Measurements from ENCODE around the gene RFX4. TPM values are rescaled to one million over a fixed set of nuclear protein-coding genes. Genes with fewer than 3 reads are reported as not detected.

The RFX4 gene
- total and polyA plus RNA-seq, 4 experiments from 2014 or later = not detected

DNA sequence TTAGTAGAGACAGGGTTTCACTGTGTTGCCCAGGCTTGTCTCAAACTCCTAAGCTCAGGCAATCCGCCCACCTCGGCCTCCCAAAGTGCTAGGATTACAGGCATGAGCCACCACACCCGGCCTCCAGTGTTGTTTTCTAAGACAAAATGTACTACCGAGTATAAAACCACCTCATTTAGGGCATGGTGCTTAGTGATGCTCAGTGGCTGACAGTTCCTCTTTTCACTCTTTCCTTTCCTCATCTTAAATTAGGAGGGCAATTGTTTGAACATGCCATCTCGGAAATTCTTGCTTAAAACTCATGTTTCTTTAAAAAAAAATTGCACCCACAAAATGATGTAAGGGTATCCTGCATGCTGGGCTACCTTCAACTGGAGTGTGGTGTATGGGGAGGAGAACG lies 89.0 kb downstream of the RFX4 start:
- Histone ChIP-seq H3K36me3 (ENCODE audit: insufficient read depth, low read length) (no peaks in the 10 kb centered on the region), H3K4me3 (ENCODE audit: low read length in 2 of 2) (no peak overlapping the region), H3K27ac (ENCODE audit: low read depth, low read length) (no peak overlapping the region), H3K27me3 (ENCODE audit: insufficient read depth, low read length) (peaks cover 4% of the 10 kb centered on the region), H3K9me3 (ENCODE audit: control insufficient read depth in 1 of 2, low read length in 2 of 2) (no peaks in the 10 kb centered on the region), H3K4me1 (ENCODE audit: insufficient read depth, low read length) (no peaks in the 10 kb centered on the region)
- Mint-ChIP-seq H3K27ac (no peak overlapping the region), H3K4me3 (no peak overlapping the region), H3K36me3 (no peaks in the 10 kb centered on the region), H3K9me3 (peaks cover 0 to 4% (median under 1%) of the 10 kb centered on the region in 8 donors), H3K27me3 (peaks cover 45 to 50% of the 10 kb centered on the region in 2 donors), H3K4me1 (peaks cover 0 to 1% (median 0%) of the 10 kb centered on the region in 4 donors)
- no peak for DNase-seq
- intact Hi-C loops (cut with micrococcal nuclease) = no loop called here
- POLR2A ChIA-PET (ENCODE audit: partially characterized antibody) = no interaction called here
- CTCF ChIA-PET (ENCODE audit: partially characterized antibody) = no interaction called here

DNA sequence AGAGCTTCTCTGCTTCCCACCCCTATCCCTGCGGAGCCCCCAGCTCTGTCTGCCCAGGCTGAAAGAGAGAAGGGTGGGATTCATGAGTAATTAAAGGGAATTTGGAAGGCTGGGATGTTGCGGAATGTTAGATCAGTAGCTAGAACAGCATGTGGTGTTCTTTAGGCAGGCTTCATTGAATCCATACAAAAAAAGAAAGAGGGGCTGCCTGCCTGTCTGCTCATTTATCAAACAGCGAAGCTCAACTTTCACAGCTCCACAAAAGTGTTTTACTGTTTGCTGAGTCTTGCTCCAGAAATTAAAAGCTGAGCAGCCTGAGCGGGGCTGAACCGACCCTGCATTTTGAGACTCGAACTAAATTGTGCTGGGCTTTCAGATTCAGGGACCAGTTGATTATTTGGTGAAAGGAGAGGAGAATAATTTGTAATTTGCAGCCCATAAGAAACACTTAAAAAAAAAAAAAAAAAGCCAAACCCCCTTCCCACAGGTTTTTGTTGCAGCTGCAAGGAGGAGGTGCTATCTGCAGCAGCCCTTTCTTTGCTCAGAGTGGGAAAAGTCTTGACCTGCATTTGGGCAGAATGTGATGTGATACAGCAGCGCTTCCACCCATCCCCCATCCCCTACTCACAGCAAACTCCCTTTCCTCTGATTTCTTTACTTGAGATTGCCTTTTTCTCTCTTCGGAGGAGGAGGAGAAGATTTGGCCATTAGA lies 89.7 kb downstream of the RFX4 start:
- H3K27me3 Mint-ChIP-seq = peaks cover 43 to 49% of the 10 kb centered on the region in 2 donors
- POLR2A ChIA-PET (ENCODE audit: partially characterized antibody) = no interaction called here

DNA sequence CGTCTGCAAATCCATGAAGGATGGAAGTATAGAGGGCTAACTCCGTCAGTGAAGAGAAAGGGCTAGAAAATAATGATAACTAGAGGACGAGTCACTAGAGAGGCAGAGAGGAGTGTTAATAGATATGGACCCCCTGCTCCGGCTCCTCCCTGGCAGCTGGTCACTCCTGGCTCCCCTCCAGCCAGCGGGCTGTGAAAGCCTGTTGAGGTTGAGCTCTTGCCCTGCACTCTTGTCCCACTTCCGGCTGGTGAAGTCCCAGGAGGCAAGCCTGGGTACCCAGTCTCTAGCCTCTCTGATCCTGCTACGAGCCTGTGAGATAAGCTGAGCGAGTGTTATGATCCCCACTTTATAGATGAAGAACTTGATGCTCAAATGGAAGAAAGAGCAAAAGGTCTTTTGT lies 90.3 kb downstream of the RFX4 start:
- ChIA-PET POLR2A (ENCODE audit: partially characterized antibody) (no interaction called here), CTCF (ENCODE audit: partially characterized antibody) (no interaction called here)
- Histone ChIP-seq H3K4me3 (ENCODE audit: low read length in 2 of 2) (no peak overlapping the region), H3K9me3 (ENCODE audit: control insufficient read depth in 1 of 2, low read length in 2 of 2) (no peaks in the 10 kb centered on the region), H3K36me3 (ENCODE audit: insufficient read depth, low read length) (no peaks in the 10 kb centered on the region), H3K27ac (ENCODE audit: low read depth, low read length) (no peak overlapping the region), H3K4me1 (ENCODE audit: insufficient read depth, low read length) (no peaks in the 10 kb centered on the region), H3K27me3 (ENCODE audit: insufficient read depth, low read length) (no peaks in the 10 kb centered on the region)
- H3K27me3 Mint-ChIP-seq = peaks cover 40 to 46% of the 10 kb centered on the region in 2 donors
- H3K4me3 Mint-ChIP-seq = no peak overlapping the region
- peaks cover 0 to 1% (median 0%) of the 10 kb centered on the region in 4 donors for H3K4me1 Mint-ChIP-seq
- no peaks in the 10 kb centered on the region for H3K9me3 Mint-ChIP-seq
- H3K27ac Mint-ChIP-seq = no peak overlapping the region
- intact Hi-C loops (cut with micrococcal nuclease) = no loop called here
- DNase-seq = no peak
- H3K36me3 Mint-ChIP-seq = no peaks in the 10 kb centered on the region

More for the DNA sequence above, 89.7 kb downstream of the RFX4 start:
- intact Hi-C loops (cut with micrococcal nuclease) = no loop called here
- Mint-ChIP-seq H3K9me3 (peaks cover 0 to 2% (median 0%) of the 10 kb centered on the region in 8 donors), H3K36me3 (no peaks in the 10 kb centered on the region), H3K4me1 (peaks cover 0 to 1% (median 0%) of the 10 kb centered on the region in 4 donors), H3K27ac (no peak overlapping the region), H3K4me3 (no peak overlapping the region)
- no peak overlapping the region for H3K4me3 ChIP-seq (ENCODE audit: low read length in 2 of 2)
- H3K27ac ChIP-seq (ENCODE audit: low read depth, low read length) = no peak overlapping the region
- CTCF ChIA-PET (ENCODE audit: partially characterized antibody) = no interaction called here
- H3K9me3 ChIP-seq (ENCODE audit: control insufficient read depth in 1 of 2, low read length in 2 of 2) = no peaks in the 10 kb centered on the region
- H3K36me3 ChIP-seq (ENCODE audit: insufficient read depth, low read length) = no peaks in the 10 kb centered on the region
- DNase-seq = no peak
- H3K27me3 ChIP-seq (ENCODE audit: insufficient read depth, low read length) = peaks cover 3% of the 10 kb centered on the region
- H3K4me1 ChIP-seq (ENCODE audit: insufficient read depth, low read length) = no peaks in the 10 kb centered on the region

DNA sequence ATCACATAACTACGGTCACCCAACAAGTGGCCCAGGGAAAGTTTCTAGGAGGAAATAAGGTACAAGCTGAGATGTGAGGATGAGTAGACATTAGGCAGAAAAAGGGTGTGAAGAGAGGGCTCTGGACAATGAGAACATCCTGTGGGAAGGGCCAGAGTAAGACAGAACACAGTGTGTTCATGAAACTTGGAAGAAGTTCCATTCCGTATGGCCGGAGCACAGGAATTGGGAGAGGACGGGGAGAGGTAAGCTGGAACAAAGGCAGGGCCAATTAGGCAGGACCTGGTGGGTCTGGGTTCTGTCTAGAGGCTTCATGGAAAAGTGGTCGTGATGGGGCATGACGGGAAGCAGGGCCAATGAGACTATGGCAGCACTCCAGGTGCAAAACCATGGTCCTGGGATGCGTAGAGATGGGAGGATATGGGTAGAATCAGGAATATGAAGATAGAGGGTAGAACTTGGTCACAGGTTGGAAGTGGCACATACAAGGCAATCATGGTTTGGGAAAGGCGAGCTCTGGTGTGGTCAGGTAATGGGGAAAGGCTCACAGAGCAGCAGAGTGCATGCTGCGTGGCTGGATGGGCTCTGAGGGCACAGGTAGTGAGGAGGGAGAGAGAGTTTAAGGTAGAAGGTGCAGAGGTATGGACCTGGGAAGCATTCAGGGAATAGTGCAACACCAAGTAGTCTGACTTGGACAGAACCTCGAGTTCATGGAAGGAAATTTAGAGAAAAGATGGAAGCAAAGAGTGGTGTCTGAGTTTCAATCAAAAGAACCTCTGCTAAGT lies 93.0 kb downstream of the RFX4 start:
- DNase-seq = no peak
- Mint-ChIP-seq H3K4me1 (peaks cover 0 to 1% (median 0%) of the 10 kb centered on the region in 4 donors), H3K27me3 (peaks cover 29 to 32% of the 10 kb centered on the region in 2 donors), H3K9me3 (no peaks in the 10 kb centered on the region), H3K27ac (no peak overlapping the region), H3K36me3 (no peaks in the 10 kb centered on the region), H3K4me3 (peak overlapping the region in 1 of 8 donors; percentile 1)
- no peaks in the 10 kb centered on the region for H3K4me1 ChIP-seq (ENCODE audit: insufficient read depth, low read length)
- H3K9me3 ChIP-seq (ENCODE audit: control insufficient read depth in 1 of 2, low read length in 2 of 2) = no peaks in the 10 kb centered on the region
- H3K4me3 ChIP-seq (ENCODE audit: low read length in 2 of 2) = no peak overlapping the region
- no peaks in the 10 kb centered on the region for H3K36me3 ChIP-seq (ENCODE audit: insufficient read depth, low read length)
- H3K27me3 ChIP-seq (ENCODE audit: insufficient read depth, low read length) = no peaks in the 10 kb centered on the region
- H3K27ac ChIP-seq (ENCODE audit: low read depth, low read length) = no peak overlapping the region
- intact Hi-C loops (cut with micrococcal nuclease) = no loop called here
- ChIA-PET CTCF (ENCODE audit: partially characterized antibody) (no interaction called here), POLR2A (ENCODE audit: partially characterized antibody) (no interaction called here)

DNA sequence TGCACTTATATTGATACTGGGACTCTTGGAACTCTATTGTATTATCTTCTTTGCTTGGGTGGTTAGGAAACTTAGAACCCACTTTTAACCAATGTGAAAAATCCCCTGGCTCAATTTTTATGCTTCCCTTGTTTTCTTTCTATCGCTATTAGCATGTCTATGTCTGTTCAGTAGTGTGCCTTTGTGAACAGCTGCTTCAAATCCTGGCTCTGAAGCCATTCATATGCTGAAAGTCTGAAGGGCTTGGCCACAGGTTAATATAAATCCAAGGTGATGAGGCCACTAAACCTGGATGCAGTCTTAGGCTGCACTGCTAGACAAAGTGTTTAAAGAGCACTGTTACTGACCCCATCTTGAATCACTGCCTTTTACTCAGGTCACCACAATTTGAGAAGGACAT lies 96.8 kb downstream of the RFX4 start:
- no peaks in the 10 kb centered on the region for H3K36me3 ChIP-seq (ENCODE audit: insufficient read depth, low read length)
- H3K4me3 Mint-ChIP-seq = no peak overlapping the region
- peaks cover 0 to 1% (median 0%) of the 10 kb centered on the region in 4 donors for H3K4me1 Mint-ChIP-seq

DNA sequence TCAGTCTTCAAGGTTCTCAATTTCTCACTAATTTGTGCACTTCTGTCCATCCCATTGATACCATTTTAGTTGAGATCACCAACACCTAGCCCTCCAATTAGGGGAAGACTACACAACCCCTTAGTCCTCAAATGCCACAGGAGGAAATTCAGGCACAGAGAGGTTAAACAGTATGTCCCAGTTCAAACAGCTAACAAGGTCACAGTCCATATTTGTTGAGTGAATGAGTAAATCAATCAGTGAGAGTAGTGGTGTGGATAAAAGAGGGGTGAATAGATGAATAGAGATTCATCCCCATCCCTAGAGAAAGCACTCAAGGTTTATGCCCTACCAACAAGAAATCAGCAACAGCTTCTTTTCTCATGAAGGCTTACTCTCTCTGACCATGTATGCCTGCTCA lies 97.5 kb downstream of the RFX4 start:
- intact Hi-C loops (cut with micrococcal nuclease) = no loop called here
- H3K4me1 ChIP-seq (ENCODE audit: insufficient read depth, low read length) = no peaks in the 10 kb centered on the region
- H3K4me3 ChIP-seq (ENCODE audit: low read length in 2 of 2) = no peak overlapping the region
- no peak overlapping the region for H3K27ac Mint-ChIP-seq
- no peaks in the 10 kb centered on the region for H3K9me3 ChIP-seq (ENCODE audit: control insufficient read depth in 1 of 2, low read length in 2 of 2)
- no peak overlapping the region for H3K4me3 Mint-ChIP-seq
- no peaks in the 10 kb centered on the region for H3K9me3 Mint-ChIP-seq
- POLR2A ChIA-PET (ENCODE audit: partially characterized antibody) = no interaction called here
- no peak overlapping the region for H3K27ac ChIP-seq (ENCODE audit: low read depth, low read length)
- peaks cover 4 to 7% of the 10 kb centered on the region in 2 donors for H3K27me3 Mint-ChIP-seq
- no peaks in the 10 kb centered on the region for H3K27me3 ChIP-seq (ENCODE audit: insufficient read depth, low read length)
- DNase-seq = no peak
- peaks cover 0 to 1% (median 0%) of the 10 kb centered on the region in 4 donors for H3K4me1 Mint-ChIP-seq
- CTCF ChIA-PET (ENCODE audit: partially characterized antibody) = no interaction called here
- H3K36me3 Mint-ChIP-seq = no peaks in the 10 kb centered on the region
- H3K36me3 ChIP-seq (ENCODE audit: insufficient read depth, low read length) = no peaks in the 10 kb centered on the region

More for the DNA sequence above, 96.8 kb downstream of the RFX4 start:
- Histone ChIP-seq H3K4me3 (ENCODE audit: low read length in 2 of 2) (no peak overlapping the region), H3K4me1 (ENCODE audit: insufficient read depth, low read length) (no peaks in the 10 kb centered on the region), H3K27ac (ENCODE audit: low read depth, low read length) (no peak overlapping the region), H3K9me3 (ENCODE audit: control insufficient read depth in 1 of 2, low read length in 2 of 2) (no peaks in the 10 kb centered on the region), H3K27me3 (ENCODE audit: insufficient read depth, low read length) (no peaks in the 10 kb centered on the region)
- Mint-ChIP-seq H3K36me3 (no peaks in the 10 kb centered on the region), H3K9me3 (no peaks in the 10 kb centered on the region), H3K27ac (no peak overlapping the region), H3K27me3 (peaks cover 7 to 12% of the 10 kb centered on the region in 2 donors)
- no peak for DNase-seq
- intact Hi-C loops (cut with micrococcal nuclease) = no loop called here
- ChIA-PET CTCF (ENCODE audit: partially characterized antibody) (no interaction called here), POLR2A (ENCODE audit: partially characterized antibody) (no interaction called here)

DNA sequence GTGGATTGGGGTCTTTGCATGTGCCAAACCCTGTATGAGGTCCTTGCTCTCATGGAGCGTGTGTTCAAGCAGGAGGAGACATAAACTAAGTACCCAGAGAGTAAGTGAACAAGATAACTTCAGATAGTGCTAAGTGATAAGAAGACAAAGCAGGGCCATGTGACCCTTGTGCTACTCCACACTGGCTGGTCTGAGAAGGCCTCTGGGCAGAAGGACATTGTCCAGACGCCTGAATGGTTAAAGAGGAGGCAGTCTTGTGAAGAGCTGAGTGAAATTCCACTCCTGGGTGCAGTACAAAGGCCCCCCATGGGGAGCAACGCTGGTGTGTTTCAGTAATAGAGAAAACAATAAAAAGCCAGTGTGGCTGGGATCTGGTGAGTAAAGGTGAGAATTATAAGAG lies 98.4 kb downstream of the RFX4 start:
- peak overlapping the region in 1 of 7 donors; percentile 44 for H3K27ac Mint-ChIP-seq
- no peaks in the 10 kb centered on the region for H3K9me3 Mint-ChIP-seq
- no peak for DNase-seq
- no peak overlapping the region for H3K4me3 ChIP-seq (ENCODE audit: low read length in 2 of 2)
- no peak overlapping the region for H3K27ac ChIP-seq (ENCODE audit: low read depth, low read length)
- no peaks in the 10 kb centered on the region for H3K27me3 ChIP-seq (ENCODE audit: insufficient read depth, low read length)
- H3K36me3 ChIP-seq (ENCODE audit: insufficient read depth, low read length) = no peaks in the 10 kb centered on the region
- no peaks in the 10 kb centered on the region for H3K4me1 Mint-ChIP-seq
- ChIA-PET CTCF (ENCODE audit: partially characterized antibody) (no interaction called here), POLR2A (ENCODE audit: partially characterized antibody) (no interaction called here)
- H3K9me3 ChIP-seq (ENCODE audit: control insufficient read depth in 1 of 2, low read length in 2 of 2) = no peaks in the 10 kb centered on the region
- no peaks in the 10 kb centered on the region for H3K4me1 ChIP-seq (ENCODE audit: insufficient read depth, low read length)
- H3K27me3 Mint-ChIP-seq = peaks cover 0 to 1% of the 10 kb centered on the region in 2 donors
- no peaks in the 10 kb centered on the region for H3K36me3 Mint-ChIP-seq
- no peak overlapping the region for H3K4me3 Mint-ChIP-seq
- intact Hi-C loops (cut with micrococcal nuclease) = no loop called here

Measured in CD4-positive, alpha-beta memory T cell (primary cell).